Panc1 (cell line): ENCODE data around the gene ATIC. TPM values are rescaled to one million over a fixed set of nuclear protein-coding genes. Genes with fewer than 3 reads are reported as not detected.

Experiments used
- total RNA-seq: library from RNA; stranded (reverse); gene quantifications from one replicate; pipeline ENCODE4 v1.2.1, GENCODE V29; 2021; ENCODE audit not compliant: unreplicated experiment

The ATIC gene
- total RNA-seq, 1 experiment from 2014 or later = 223 TPM

Other genes starting within 250 kb of the ATIC start
- 0.03 TPM for gene ABCA12, start 173.4 kb upstream of the ATIC start, total RNA-seq
- gene FN1, start 124.0 kb downstream of the ATIC start, total RNA-seq = 4.2 TPM